NT2/D1 (cell line): ENCODE data around the gene DRC7.

Experiments
- SUZ12 ChIP-seq: IDR thresholded peaks from 2 replicates; pipeline ENCODE4 v1.6.1; 2011; ENCODE audit not compliant: insufficient read length, insufficient read depth; ENCODE audit errors: extremely low read depth
- YY1 ChIP-seq: IDR thresholded peaks from 2 replicates; pipeline ENCODE4 v1.6.1; 2011; ENCODE audit not compliant: insufficient read length, insufficient read depth
- ZNF274 ChIP-seq: IDR thresholded peaks from 2 replicates; pipeline ENCODE4 v1.6.1; 2011; ENCODE audit warnings: mild to moderate bottlenecking, low read depth, low read length

- TF ChIP-seq YY1: no peak
- no peak for TF ChIP-seq SUZ12
- TF ChIP-seq ZNF274: no peak
Measured at GRCh38 chr16:57661510-57661909, 33.1 kb upstream of the DRC7 start.
